Epithelial cell of esophagus (primary cell): Measurements from ENCODE around the gene MPZL3.

ENCODE experiments used
- DNase-seq: peaks from one replicate; pipeline ENCODE4 v3.0.0; 2010; ENCODE audit warnings: low read depth
- H3K4me3 ChIP-seq: 2 replicates; pipeline ENCODE4 v1.5.1; 2011; ENCODE audit warnings: mild to moderate bottlenecking, low read length, control low read depth
- CTCF ChIP-seq: IDR thresholded peaks from 2 replicates; pipeline ENCODE4 v1.5.1; 2011; ENCODE audit warnings: low read depth, mild to moderate bottlenecking, low read length, control low read depth, inconsistent platforms; ENCODE audit not compliant: insufficient read depth; ENCODE audit errors: missing control alignments

Gene MPZL3

DNA sequence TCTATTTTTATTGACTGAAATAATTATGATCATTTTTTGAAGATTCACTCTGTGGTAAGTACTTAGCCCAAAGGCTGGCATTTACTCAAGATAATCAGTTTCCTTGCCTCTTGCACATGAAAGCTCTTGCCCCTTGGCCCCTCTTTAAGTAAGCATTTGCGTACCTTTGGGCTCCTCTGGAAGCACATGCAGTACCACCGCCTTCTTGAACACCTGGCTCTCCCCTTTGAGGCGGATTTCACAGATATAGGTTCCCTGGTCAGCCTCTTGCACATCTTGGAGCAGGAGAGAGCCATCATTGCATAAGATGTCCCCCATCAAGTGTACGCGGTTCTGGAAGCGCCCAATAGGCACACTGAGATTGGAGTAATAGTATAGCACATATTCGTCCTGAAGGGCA, 41.8 kb downstream of the MPZL3 start:
- H3K4me3 ChIP-seq: no peak overlapping the region
- no peak for DNase-seq
- no peak for TF ChIP-seq CTCF

DNA sequence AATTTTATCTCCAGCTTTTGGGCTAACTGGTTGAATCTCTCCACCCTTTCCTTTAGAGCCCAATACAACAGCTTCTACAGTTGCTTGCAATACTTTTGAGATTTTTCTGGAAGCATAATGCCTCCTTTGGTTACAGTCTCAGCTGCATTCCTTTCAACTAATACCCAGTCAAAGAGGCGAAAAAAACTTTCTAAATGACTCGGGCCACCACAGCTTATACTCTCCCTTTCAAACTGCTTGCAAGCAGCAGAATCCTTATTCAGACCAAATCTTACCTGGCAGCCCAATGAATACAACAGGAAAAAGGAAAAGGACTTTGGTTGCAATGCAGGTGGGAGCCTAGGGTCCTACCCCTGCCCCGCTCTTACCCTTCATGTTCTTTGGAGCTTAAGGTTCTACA, 43.1 kb downstream of the MPZL3 start:
- H3K4me3 ChIP-seq: no peak overlapping the region
- TF ChIP-seq CTCF: no peak
- no peak for DNase-seq

DNA sequence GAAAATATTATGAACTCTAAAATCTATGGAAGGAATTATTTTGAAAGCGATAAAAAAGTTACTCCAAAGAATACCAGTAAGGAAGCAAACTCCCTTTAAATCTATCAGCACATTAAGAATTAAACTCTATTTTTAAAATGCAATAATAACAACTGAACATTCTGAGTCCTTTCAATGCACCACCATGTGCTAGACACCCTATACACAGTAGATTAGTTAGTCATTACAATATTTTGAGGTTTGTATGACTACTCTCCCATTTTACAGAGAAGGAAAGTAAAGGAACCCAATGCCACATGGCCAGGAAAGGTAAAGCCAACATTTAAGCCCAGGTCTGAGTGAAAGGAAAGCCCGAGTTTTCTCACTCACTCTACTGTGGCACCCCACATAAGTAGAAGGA, 45.1 kb downstream of the MPZL3 start:
- DNase-seq: no peak
- no peak overlapping the region for H3K4me3 ChIP-seq
- TF ChIP-seq CTCF: no peak

DNA sequence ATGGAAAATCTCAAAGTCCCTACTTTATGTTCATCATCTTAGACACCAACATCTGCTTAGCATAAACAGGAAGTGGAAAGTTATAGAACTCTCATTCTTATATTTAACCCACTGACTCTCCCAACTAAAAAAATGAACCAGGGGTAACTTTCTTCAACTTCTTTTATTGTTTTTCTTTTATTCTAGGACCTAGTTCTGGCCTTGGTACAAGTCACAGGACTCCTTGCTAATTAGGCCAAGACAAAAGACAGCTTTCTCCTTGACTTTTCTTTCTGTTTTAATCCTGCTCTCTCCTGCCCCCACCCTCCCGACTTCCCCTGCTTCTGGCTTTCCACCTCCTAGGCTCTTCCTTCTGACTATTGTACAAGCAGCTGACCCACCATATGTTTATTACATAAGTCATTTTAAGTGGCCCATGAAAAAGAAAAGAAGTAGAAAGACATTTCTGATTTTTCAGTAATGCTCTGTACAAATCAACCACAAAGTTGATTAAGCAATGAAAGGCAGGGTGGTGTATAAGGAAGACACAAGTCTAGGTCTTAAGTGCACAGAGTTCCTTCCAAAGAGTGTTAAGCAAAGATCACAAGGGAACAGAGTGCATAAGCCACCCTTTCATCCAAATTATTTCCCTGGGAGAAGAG, 45.7 kb downstream of the MPZL3 start:
- DNase-seq: no peak
- H3K4me3 ChIP-seq: no peak overlapping the region
- TF ChIP-seq CTCF: no peak

- no peak for TF ChIP-seq CTCF
- no peak overlapping the region for H3K4me3 ChIP-seq
- no peak for DNase-seq
Measured at GRCh38 chr11:118205606-118206378, 46.4 kb downstream of the MPZL3 start.

DNA sequence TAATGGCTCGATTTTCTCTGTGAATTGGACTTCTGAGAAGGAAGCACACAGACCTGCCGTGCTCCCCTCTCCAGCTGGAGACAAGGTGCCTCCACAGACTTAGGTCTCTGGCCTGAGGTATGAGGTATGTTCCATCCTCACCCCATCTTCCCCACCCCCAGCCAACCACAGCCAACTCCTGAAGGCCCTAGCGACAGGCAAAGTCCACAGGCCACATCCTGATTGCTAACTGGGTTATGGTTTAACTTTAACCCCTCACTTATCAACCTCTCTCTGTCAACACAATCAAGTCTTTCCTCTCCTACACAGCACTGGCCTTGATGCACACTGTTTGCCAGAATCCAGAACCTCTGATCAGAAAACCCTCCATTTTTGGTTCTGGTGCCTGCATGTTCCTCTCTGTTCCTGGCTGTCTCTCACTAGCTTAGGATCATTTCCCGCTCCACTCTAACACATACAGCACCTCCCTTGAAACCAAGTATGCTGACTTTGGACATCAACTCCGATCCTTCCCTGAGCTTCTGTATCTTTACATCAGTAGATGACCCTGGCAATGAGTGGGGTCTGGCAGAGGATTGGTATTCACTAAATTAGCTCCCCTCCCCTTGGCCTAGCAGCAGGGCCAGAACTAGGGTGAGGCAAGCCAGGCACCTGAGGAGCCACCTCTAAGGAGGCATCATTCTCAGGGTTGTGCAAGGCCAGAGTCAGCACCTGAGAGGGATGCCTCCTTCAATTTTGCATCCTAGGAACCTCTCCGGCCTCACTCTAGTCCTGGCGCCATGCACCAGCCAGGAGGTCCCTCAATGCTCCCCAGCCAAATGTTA, 49.4 kb downstream of the MPZL3 start:
- DNase-seq: no peak
- H3K4me3 ChIP-seq: no peak overlapping the region

More for the DNA sequence above, 49.4 kb downstream of the MPZL3 start:
- no peak for TF ChIP-seq CTCF
